T-helper 22 cell (primary cell): ENCODE data around the gene PCDHGA6.
"Not testable (repeated sequence)": the region's sequence is repeated elsewhere in the genome, so short reads cannot be mapped to it uniquely, and the experiment has no call there.

Experiments used
- DNase-seq: peaks from one replicate; pipeline ENCODE4 v3.0.0-alpha.2; 2020; ENCODE audit warnings: low read depth

PCDHGA6 gene

GRCh38 chr5:141394401-141395187, 20.9 kb downstream of the PCDHGA6 start:
- DNase-seq = not testable (repeated sequence)

- not testable (repeated sequence) for DNase-seq
Observed at GRCh38 chr5:141397756-141398551, 24.3 kb downstream of the PCDHGA6 start, which contains the start of gene PCDHGB5. TSS of gene PCDHGB5 (plus strand) at chr5:141397947. CDS start at chr5:141398128, 181 bp downstream.

GRCh38 chr5:141398608-141399007, 24.9 kb downstream of the PCDHGA6 start:
- no peak for DNase-seq

- DNase-seq = no peak
Observed at GRCh38 chr5:141399555-141400258, 26.0 kb downstream of the PCDHGA6 start.

GRCh38 chr5:141402553-141403243, 29.0 kb downstream of the PCDHGA6 start, which contains the start of gene PCDHGA9:
TSS of gene PCDHGA9 (plus strand) at chr5:141402778. CDS start at chr5:141402953, 175 bp downstream.
- no peak for DNase-seq

GRCh38 chr5:141403387-141403786, 29.7 kb downstream of the PCDHGA6 start:
- DNase-seq = no peak

- DNase-seq = not testable (repeated sequence)
Observed at GRCh38 chr5:141407790-141408505, 34.3 kb downstream of the PCDHGA6 start, which contains the start of gene PCDHGB6. TSS of gene PCDHGB6 (plus strand) at chr5:141408021. CDS start at chr5:141408203, 182 bp downstream.

- DNase-seq = no peak
Observed at GRCh38 chr5:141409598-141410306, 36.1 kb downstream of the PCDHGA6 start.

- DNase-seq = no peak
Observed at GRCh38 chr5:141411575-141411974, 37.9 kb downstream of the PCDHGA6 start.

- no peak for DNase-seq
Observed at GRCh38 chr5:141412854-141413539, 39.3 kb downstream of the PCDHGA6 start, which contains the start of gene PCDHGA10. TSS of gene PCDHGA10 (plus strand) at chr5:141412987. CDS start at chr5:141413176, 189 bp downstream.

- DNase-seq = no peak
Observed at GRCh38 chr5:141413540-141414069, 39.9 kb downstream of the PCDHGA6 start.

GRCh38 chr5:141414548-141415274, 41.0 kb downstream of the PCDHGA6 start:
- not testable (repeated sequence) for DNase-seq

GRCh38 chr5:141415275-141415618, 41.6 kb downstream of the PCDHGA6 start:
- DNase-seq = not testable (repeated sequence)

- DNase-seq = not testable (repeated sequence)
Observed at GRCh38 chr5:141417494-141418172, 43.9 kb downstream of the PCDHGA6 start, which contains the start of gene PCDHGB7. TSS of gene PCDHGB7 (plus strand) at chr5:141417677. CDS start at chr5:141417860, 183 bp downstream.

GRCh38 chr5:141419074-141419880, 45.6 kb downstream of the PCDHGA6 start:
- DNase-seq = no peak

- no peak for DNase-seq
Observed at GRCh38 chr5:141420855-141421488, 47.3 kb downstream of the PCDHGA6 start, which contains the start of gene PCDHGA11. TSS of gene PCDHGA11 (plus strand) at chr5:141421051. CDS start at chr5:141421228, 177 bp downstream.
